HEK293 (cell line): ENCODE results near the gene L3MBTL3.

ENCODE experiments used
- CTCF ChIA-PET: fragments of 350-600 bp; formaldehyde crosslinking; extraction: SDS; loops from one replicate; lab custom pipeline; 2021; ENCODE audit warnings: antibody characterized with exemption; lab: Yijun Ruan, JAX
- POLR2A ChIA-PET: fragments of 300-600 bp; formaldehyde crosslinking; extraction: SDS; loops from one replicate; lab custom pipeline; 2020; ENCODE audit warnings: antibody characterized with exemption, inconsistent platforms; lab: Yijun Ruan, JAX
- H3K27ac ChIP-seq: fragments of 200-500 bp; sonication (Bioruptor generic); 2 replicates; pipeline ENCODE4 v1.5.1; 2014; ENCODE audit warnings: low read depth, low read length, control low read depth, inconsistent platforms; ENCODE audit errors: extremely low read depth
- H3K36me3 ChIP-seq, 2 experiments: fragments of 200-500 bp in 1 of 2; sonication (Bioruptor generic) in 1 of 2; 1 replicate in 1 of 2; 2 replicates in 1 of 2; pipeline ENCODE4 v1.5.1; 2014 to 2017; ENCODE audit warnings: inconsistent platforms in 2 of 2, low read length in 2 of 2; ENCODE audit not compliant: control insufficient read depth in 2 of 2, insufficient read depth in 1 of 2
- H3K4me1 ChIP-seq: fragments of 200-500 bp; sonication (Bioruptor generic); 2 replicates; pipeline ENCODE4 v1.5.1; 2014; ENCODE audit warnings: mild to moderate bottlenecking, low read length, inconsistent platforms; ENCODE audit not compliant: control insufficient read depth, insufficient read depth
- H3K4me3 ChIP-seq: 2 replicates; pipeline ENCODE4 v1.5.1; 2011; ENCODE audit warnings: low read depth, mild to moderate bottlenecking, control low read depth, low read length, moderate library complexity
- H3K9me3 ChIP-seq: fragments of 200-500 bp; sonication (Bioruptor generic); 2 replicates; pipeline ENCODE4 v1.5.1; 2014; ENCODE audit warnings: low read depth, low read length, inconsistent platforms; ENCODE audit not compliant: control insufficient read depth, insufficient read depth
- BCL11A ChIP-seq: fragments of 450-650 bp; formaldehyde crosslinking; IDR thresholded peaks from 2 replicates; pipeline ENCODE4 v1.5.1; 2016; ENCODE audit warnings: low read depth, missing biosample characterization, missing genetic modification characterization
- GLI4 ChIP-seq: fragments of 450-650 bp; formaldehyde crosslinking; IDR thresholded peaks from 2 replicates; pipeline ENCODE4 v1.5.1; 2016; ENCODE audit warnings: missing biosample characterization, missing genetic modification characterization
- HOXD13 ChIP-seq: sonication (generic); formaldehyde crosslinking; IDR thresholded peaks from 2 replicates; pipeline ENCODE4 v1.8.0; 2022; ENCODE audit warnings: missing genetic modification reagents, borderline replicate concordance
- MZF1 ChIP-seq: fragments of 450-650 bp; formaldehyde crosslinking; IDR thresholded peaks from 2 replicates; pipeline ENCODE4 v1.5.1; 2017; ENCODE audit warnings: missing biosample characterization, missing genetic modification characterization, borderline replicate concordance
- SCRT1 ChIP-seq: fragments of 450-650 bp; formaldehyde crosslinking; IDR thresholded peaks from 2 replicates; pipeline ENCODE4 v1.5.1; 2016; ENCODE audit warnings: missing biosample characterization, missing genetic modification characterization, borderline replicate concordance
- SP2 ChIP-seq: fragments of 450-650 bp; formaldehyde crosslinking; IDR thresholded peaks from 2 replicates; pipeline ENCODE4 v1.5.1; 2016; ENCODE audit warnings: missing biosample characterization, missing genetic modification characterization
- SP7 ChIP-seq: fragments of 450-650 bp; formaldehyde crosslinking; IDR thresholded peaks from 2 replicates; pipeline ENCODE4 v1.5.1; 2016; ENCODE audit warnings: missing biosample characterization, missing genetic modification characterization
- ZNF114 ChIP-seq: fragments of 450-650 bp; formaldehyde crosslinking; IDR thresholded peaks from 2 replicates; pipeline ENCODE4 v1.5.0; 2017; ENCODE audit warnings: missing biosample characterization, missing genetic modification characterization
- ZNF132 ChIP-seq: fragments of 450-650 bp; formaldehyde crosslinking; IDR thresholded peaks from 2 replicates; pipeline ENCODE4 v1.5.1; 2017; ENCODE audit warnings: missing biosample characterization, missing genetic modification characterization, borderline replicate concordance
- ZNF133 ChIP-seq: fragments of 450-650 bp; formaldehyde crosslinking; IDR thresholded peaks from 2 replicates; pipeline ENCODE4 v1.5.1; 2016; ENCODE audit warnings: missing biosample characterization, missing genetic modification characterization
- ZNF211 ChIP-seq: fragments of 450-650 bp; formaldehyde crosslinking; IDR thresholded peaks from 2 replicates; pipeline ENCODE4 v1.5.1; 2016; ENCODE audit warnings: low read depth, missing biosample characterization, missing genetic modification characterization
- ZNF248 ChIP-seq: fragments of 450-650 bp; formaldehyde crosslinking; IDR thresholded peaks from 2 replicates; pipeline ENCODE4 v1.5.1; 2017; ENCODE audit warnings: missing biosample characterization, missing genetic modification characterization
- ZNF302 ChIP-seq: fragments of 450-650 bp; formaldehyde crosslinking; IDR thresholded peaks from 2 replicates; pipeline ENCODE4 v1.5.1; 2016; ENCODE audit warnings: missing biosample characterization, missing genetic modification characterization, low read depth
- ZNF664 ChIP-seq: fragments of 450-650 bp; formaldehyde crosslinking; IDR thresholded peaks from 2 replicates; pipeline ENCODE4 v1.5.1; 2016; ENCODE audit warnings: missing biosample characterization, missing genetic modification characterization
- ZNF768 ChIP-seq: fragments of 450-650 bp; formaldehyde crosslinking; IDR thresholded peaks from 2 replicates; pipeline ENCODE4 v1.5.1; 2018; ENCODE audit warnings: missing biosample characterization, mild to moderate bottlenecking, missing genetic modification characterization
- TF ChIP-seq, protein P1 (sequence below): fragments of 450-650 bp; formaldehyde crosslinking; IDR thresholded peaks from 2 replicates; pipeline ENCODE4 v1.5.1; 2016; ENCODE audit warnings: missing biosample characterization, missing genetic modification characterization
- TF ChIP-seq, protein P2 (sequence below): fragments of 450-650 bp; formaldehyde crosslinking; IDR thresholded peaks from 2 replicates; pipeline ENCODE4 v1.5.1; 2016; ENCODE audit warnings: missing biosample characterization, missing genetic modification characterization
- TF ChIP-seq, protein P3 (sequence below): fragments of 450-650 bp; formaldehyde crosslinking; IDR thresholded peaks from 2 replicates; pipeline ENCODE4 v1.5.1; 2016; ENCODE audit warnings: missing biosample characterization, missing genetic modification characterization

The L3MBTL3 gene

DNA sequence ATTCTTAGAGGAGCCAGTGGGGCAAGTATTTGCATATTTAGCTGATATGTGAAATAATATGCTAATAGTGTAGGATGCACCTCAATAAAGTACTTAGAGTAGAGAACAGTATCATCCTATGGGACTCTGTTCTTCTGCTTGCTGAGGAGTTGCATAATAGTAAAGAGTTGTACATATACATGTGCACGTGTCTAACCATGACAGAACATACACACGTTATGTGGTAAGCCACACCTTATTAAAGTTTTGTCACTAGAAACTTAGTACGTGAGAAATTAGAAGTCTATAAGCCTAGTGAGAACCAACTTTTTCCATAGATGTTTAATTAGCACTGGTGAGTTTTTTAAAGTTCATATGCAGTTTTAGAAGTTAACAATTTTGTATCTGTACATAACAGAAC is 80.7 kb downstream of the L3MBTL3 start (continued):
- TF ChIP-seq, protein P1, sequence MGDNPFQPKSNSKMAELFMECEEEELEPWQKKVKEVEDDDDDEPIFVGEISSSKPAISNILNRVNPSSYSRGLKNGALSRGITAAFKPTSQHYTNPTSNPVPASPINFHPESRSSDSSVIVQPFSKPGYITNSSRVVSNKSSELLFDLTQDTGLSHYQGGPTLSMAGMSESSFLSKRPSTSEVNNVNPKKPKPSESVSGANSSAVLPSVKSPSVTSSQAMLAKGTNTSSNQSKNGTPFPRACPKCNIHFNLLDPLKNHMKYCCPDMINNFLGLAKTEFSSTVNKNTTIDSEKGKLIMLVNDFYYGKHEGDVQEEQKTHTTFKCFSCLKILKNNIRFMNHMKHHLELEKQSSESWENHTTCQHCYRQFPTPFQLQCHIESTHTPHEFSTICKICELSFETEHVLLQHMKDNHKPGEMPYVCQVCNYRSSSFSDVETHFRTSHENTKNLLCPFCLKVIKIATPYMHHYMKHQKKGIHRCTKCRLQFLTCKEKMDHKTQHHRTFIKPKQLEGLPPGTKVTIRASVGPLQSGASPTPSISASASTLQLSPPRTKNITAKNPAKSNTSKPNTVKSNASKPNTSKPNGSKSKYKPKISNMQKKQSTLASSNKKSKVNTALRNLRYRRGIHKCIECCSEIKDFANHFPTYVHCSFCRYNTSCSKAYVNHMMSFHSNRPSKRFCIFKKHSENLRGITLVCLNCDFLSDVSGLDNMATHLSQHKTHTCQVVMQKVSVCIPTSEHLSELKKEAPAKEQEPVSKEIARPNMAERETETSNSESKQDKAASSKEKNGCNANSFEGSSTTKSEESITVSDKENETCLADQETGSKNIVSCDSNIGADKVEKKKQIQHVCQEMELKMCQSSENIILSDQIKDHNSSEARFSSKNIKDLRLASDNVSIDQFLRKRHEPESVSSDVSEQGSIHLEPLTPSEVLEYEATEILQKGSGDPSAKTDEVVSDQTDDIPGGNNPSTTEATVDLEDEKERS = no peak
- TF ChIP-seq HOXD13 (CRISPR knock-in tag) (no peak), ZNF211 (no peak), ZNF768 (tag by site-specific recombination) (no peak), ZNF114 (no peak), ZNF248 (tag by site-specific recombination) (no peak), ZNF664 (tag by site-specific recombination) (no peak), GLI4 (tag by site-specific recombination) (no peak)
- TF ChIP-seq, protein P2, sequence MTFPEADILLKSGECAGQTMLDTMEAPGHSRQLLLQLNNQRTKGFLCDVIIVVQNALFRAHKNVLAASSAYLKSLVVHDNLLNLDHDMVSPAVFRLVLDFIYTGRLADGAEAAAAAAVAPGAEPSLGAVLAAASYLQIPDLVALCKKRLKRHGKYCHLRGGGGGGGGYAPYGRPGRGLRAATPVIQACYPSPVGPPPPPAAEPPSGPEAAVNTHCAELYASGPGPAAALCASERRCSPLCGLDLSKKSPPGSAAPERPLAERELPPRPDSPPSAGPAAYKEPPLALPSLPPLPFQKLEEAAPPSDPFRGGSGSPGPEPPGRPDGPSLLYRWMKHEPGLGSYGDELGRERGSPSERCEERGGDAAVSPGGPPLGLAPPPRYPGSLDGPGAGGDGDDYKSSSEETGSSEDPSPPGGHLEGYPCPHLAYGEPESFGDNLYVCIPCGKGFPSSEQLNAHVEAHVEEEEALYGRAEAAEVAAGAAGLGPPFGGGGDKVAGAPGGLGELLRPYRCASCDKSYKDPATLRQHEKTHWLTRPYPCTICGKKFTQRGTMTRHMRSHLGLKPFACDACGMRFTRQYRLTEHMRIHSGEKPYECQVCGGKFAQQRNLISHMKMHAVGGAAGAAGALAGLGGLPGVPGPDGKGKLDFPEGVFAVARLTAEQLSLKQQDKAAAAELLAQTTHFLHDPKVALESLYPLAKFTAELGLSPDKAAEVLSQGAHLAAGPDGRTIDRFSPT (tag by site-specific recombination) = no peak
- TF ChIP-seq, all 188 proteins: peak for 0

GRCh38 chr6:130105996-130106704 is 87.8 kb downstream of the L3MBTL3 start:
- POLR2A ChIA-PET = no interaction called here
- Histone ChIP-seq H3K36me3 (peaks cover 4 to 17% of the 10 kb centered on the region in 2 experiments; a peak in 2 of 3 replicates), H3K4me1 (0 out of 2 replicates have a peak, but pooled peaks cover 3% of the 10 kb centered on the region), H3K27ac (no peak overlapping the region), H3K4me3 (no peak overlapping the region), H3K9me3 (no peaks in the 10 kb centered on the region)
- TF ChIP-seq ZNF302 (tag by site-specific recombination) (no peak), SCRT1 (no peak), MZF1 (no peak), ZNF133 (tag by site-specific recombination) (no peak), SP2 (tag by site-specific recombination) (no peak), SP7 (tag by site-specific recombination) (no peak), ZNF132 (tag by site-specific recombination) (no peak), BCL11A (no peak)
- TF ChIP-seq, protein P3, sequence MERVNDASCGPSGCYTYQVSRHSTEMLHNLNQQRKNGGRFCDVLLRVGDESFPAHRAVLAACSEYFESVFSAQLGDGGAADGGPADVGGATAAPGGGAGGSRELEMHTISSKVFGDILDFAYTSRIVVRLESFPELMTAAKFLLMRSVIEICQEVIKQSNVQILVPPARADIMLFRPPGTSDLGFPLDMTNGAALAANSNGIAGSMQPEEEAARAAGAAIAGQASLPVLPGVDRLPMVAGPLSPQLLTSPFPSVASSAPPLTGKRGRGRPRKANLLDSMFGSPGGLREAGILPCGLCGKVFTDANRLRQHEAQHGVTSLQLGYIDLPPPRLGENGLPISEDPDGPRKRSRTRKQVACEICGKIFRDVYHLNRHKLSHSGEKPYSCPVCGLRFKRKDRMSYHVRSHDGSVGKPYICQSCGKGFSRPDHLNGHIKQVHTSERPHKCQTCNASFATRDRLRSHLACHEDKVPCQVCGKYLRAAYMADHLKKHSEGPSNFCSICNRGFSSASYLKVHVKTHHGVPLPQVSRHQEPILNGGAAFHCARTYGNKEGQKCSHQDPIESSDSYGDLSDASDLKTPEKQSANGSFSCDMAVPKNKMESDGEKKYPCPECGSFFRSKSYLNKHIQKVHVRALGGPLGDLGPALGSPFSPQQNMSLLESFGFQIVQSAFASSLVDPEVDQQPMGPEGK = no peak
- CTCF ChIA-PET = no interaction called here
